ENCODE results near the gene TMEM161B. TPM values are rescaled to one million over a fixed set of nuclear protein-coding genes. Genes with fewer than 3 reads are reported as not detected.

Gene TMEM161B
- polyA plus RNA-seq, 1 donor from 2014 or later, result 72.0 TPM

- H3K9me3 ChIP-seq (ENCODE audit: low read length), result no peaks in the 10 kb centered on the region
Observed at GRCh38 chr5:88263349-88263748, 5.3 kb downstream of the TMEM161B start.

DNA sequence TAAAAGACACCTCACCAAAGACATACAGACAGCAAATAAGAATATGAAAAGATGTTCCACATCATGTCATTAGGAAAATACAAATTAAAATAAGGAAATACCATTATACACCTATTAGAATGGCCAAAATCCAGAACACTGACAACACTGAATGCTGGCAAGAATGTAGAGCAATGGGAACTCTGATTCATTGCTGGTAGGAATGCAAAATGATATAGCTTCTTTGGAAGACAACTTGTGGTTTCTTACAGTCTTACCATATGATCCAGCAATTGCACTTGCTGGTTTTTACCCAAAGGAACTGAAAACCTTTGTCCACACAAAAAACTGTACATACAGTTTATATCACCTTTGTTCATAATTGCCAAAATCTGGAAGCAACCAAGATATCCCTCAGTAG is 6.5 kb downstream of the TMEM161B start:
- no peak overlapping the region for H3K27ac ChIP-seq (ENCODE audit: low read length)
- TF ChIP-seq RAD21 (conservative IDR thresholded peaks at IDR 0.05), result no peak
- TF ChIP-seq EZH2 (IDR thresholded peaks at IDR 0.05; ENCODE audit: borderline replicate concordance, insufficient read depth, low read length, poor library complexity, severe bottlenecking), result no peak
- TF ChIP-seq EP300 (conservative IDR thresholded peaks at IDR 0.05; ENCODE audit: poor library complexity, severe bottlenecking), result no peak
- TF ChIP-seq REST (IDR thresholded peaks at IDR 0.05; ENCODE audit: borderline replicate concordance), result no peak
- TF ChIP-seq POLR2AphosphoS5 (IDR thresholded peaks at IDR 0.05), result no peak
- no peak for TF ChIP-seq TAF1 (IDR thresholded peaks at IDR 0.05; ENCODE audit: low read depth)
- no peak for TF ChIP-seq SMC3 (conservative IDR thresholded peaks at IDR 0.05; ENCODE audit: poor library complexity)

More at GRCh38 chr5:88263349-88263748, 5.3 kb downstream of the TMEM161B start:
- Histone ChIP-seq H3F3A (ENCODE audit: insufficient read depth, low read length, poor library complexity, severe bottlenecking) (no peaks in the 10 kb centered on the region), H3K4me3 (ENCODE audit: low read length) (no peak overlapping the region), H3K36me3 (ENCODE audit: insufficient read depth, low read length) (no peaks in the 10 kb centered on the region), H3K9ac (ENCODE audit: low read length) (no peak overlapping the region), H3K4me2 (ENCODE audit: low read length) (no peak overlapping the region), H4K20me1 (ENCODE audit: insufficient read depth) (no peaks in the 10 kb centered on the region), H3K9me2 (ENCODE audit: insufficient read depth, low read length) (no peaks in the 10 kb centered on the region), H2AFZ (ENCODE audit: low read depth, low read length) (no peak overlapping the region), H3K27ac (ENCODE audit: low read length) (no peak overlapping the region), H3K27me3 (ENCODE audit: insufficient read depth, low read depth, low read length) (no peaks in the 10 kb centered on the region), H3K79me2 (replicated peaks; ENCODE audit: insufficient read depth, low read length) (peaks cover 95% of the 10 kb centered on the region)
- TF ChIP-seq RAD21 (conservative IDR thresholded peaks at IDR 0.05) (no peak), SMC3 (conservative IDR thresholded peaks at IDR 0.05; ENCODE audit: poor library complexity) (no peak), MXI1 (conservative IDR thresholded peaks at IDR 0.05; ENCODE audit: poor library complexity, severe bottlenecking) (no peak), POLR2AphosphoS5 (IDR thresholded peaks at IDR 0.05) (no peak), TAF1 (IDR thresholded peaks at IDR 0.05; ENCODE audit: low read depth) (no peak), REST (IDR thresholded peaks at IDR 0.05; ENCODE audit: borderline replicate concordance) (no peak), EP300 (conservative IDR thresholded peaks at IDR 0.05; ENCODE audit: poor library complexity, severe bottlenecking) (no peak), EZH2 (IDR thresholded peaks at IDR 0.05; ENCODE audit: borderline replicate concordance, insufficient read depth, low read length, poor library complexity, severe bottlenecking) (no peak), CTCF (IDR thresholded peaks at IDR 0.05; ENCODE audit: poor library complexity, severe bottlenecking) (no peak)

More for the DNA sequence above, 6.5 kb downstream of the TMEM161B start:
- no peaks in the 10 kb centered on the region for H3K9me2 ChIP-seq (ENCODE audit: insufficient read depth, low read length)
- no peak overlapping the region for H3K9ac ChIP-seq (ENCODE audit: low read length)
- peaks cover 95% of the 10 kb centered on the region for H3K79me2 ChIP-seq (replicated peaks; ENCODE audit: insufficient read depth, low read length)
- H3K36me3 ChIP-seq (ENCODE audit: insufficient read depth, low read length), result no peaks in the 10 kb centered on the region
- H3K27me3 ChIP-seq (ENCODE audit: insufficient read depth, low read depth, low read length), result no peaks in the 10 kb centered on the region
- no peak overlapping the region for H3K4me3 ChIP-seq (ENCODE audit: low read length)
- H3F3A ChIP-seq (ENCODE audit: insufficient read depth, low read length, poor library complexity, severe bottlenecking), result no peaks in the 10 kb centered on the region
- H3K9me3 ChIP-seq (ENCODE audit: low read length), result no peaks in the 10 kb centered on the region
- H2AFZ ChIP-seq (ENCODE audit: low read depth, low read length), result no peak overlapping the region
- no peaks in the 10 kb centered on the region for H4K20me1 ChIP-seq (ENCODE audit: insufficient read depth)
- H3K4me2 ChIP-seq (ENCODE audit: low read length), result no peak overlapping the region

Measured in neural cell (in vitro differentiated cells).